Measurements from ENCODE around the gene FBXO24. TPM values are rescaled to one million over a fixed set of nuclear protein-coding genes. Genes with fewer than 3 reads are reported as not detected.

Gene FBXO24
- total and polyA plus RNA-seq, 8 donors, result 0.31 to 2.0 (median 0.81) TPM

DNA sequence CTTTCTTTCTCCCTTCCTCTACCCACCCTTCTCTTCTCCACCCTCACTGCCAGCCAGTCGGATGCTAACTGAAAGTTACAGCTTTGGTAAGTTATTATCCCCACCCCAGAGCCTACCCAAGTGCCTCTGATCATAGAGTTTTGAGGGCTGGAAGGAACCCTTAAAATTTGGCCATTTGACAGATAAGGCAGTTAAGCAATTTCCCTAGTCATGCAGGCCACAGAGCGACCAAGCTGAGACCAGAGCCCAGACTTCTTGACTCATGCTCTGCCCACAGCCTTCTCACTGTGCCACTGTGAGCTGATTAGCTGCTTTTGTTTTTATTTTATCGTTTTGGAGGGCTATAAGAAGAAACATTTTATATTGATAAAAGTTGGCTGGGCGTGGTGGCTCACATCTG, 29.6 kb upstream of the FBXO24 start:
- Histone ChIP-seq H3K27me3 (no peaks in the 10 kb centered on the region), H3K4me3 (no peak overlapping the region), H3K9me3 (no peaks in the 10 kb centered on the region), H3K27ac (no peak overlapping the region), H3K4me1 (peaks cover 0 to 5% (median 4%) of the 10 kb centered on the region in 3 donors), H3K36me3 (peaks cover 0 to 50% (median 0%) of the 10 kb centered on the region in 3 donors)
- DNase-seq (peak in 1 of 6 donors; percentile 13), FAIRE-seq (no peak), ATAC-seq (no peak)
- intact Hi-C loops (cut with DNase I), result no loop called here
- 63 to 67% methylated on average over 4 of the region's 4 CpGs for WGBS, 2 donors
- TF ChIP-seq, protein P1, sequence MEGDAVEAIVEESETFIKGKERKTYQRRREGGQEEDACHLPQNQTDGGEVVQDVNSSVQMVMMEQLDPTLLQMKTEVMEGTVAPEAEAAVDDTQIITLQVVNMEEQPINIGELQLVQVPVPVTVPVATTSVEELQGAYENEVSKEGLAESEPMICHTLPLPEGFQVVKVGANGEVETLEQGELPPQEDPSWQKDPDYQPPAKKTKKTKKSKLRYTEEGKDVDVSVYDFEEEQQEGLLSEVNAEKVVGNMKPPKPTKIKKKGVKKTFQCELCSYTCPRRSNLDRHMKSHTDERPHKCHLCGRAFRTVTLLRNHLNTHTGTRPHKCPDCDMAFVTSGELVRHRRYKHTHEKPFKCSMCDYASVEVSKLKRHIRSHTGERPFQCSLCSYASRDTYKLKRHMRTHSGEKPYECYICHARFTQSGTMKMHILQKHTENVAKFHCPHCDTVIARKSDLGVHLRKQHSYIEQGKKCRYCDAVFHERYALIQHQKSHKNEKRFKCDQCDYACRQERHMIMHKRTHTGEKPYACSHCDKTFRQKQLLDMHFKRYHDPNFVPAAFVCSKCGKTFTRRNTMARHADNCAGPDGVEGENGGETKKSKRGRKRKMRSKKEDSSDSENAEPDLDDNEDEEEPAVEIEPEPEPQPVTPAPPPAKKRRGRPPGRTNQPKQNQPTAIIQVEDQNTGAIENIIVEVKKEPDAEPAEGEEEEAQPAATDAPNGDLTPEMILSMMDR (IDR thresholded peaks at IDR 0.05), result no peak

DNA sequence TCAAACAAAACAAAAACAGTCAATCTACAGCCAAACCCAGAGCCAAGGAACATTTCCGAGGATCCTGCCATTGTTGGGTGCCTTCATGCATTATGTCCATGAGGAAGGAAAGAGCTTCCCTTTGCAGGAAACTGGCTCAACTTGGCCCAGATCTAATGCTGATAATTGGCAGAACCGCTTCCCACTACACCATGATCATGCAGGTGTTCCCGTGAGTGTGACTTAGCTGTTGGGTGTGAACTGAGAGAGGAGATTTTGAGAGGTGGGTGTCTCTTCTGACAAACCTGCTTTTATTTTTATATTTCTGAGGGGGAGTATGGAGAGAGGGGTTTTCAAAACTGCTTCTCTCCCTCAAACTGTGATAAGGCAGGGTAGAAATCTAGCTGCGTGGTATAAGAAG, 27.0 kb upstream of the FBXO24 start:
- WGBS, 2 donors, result 61 to 66% methylated on average over 4 of the region's 4 CpGs
- Histone ChIP-seq H3K4me1 (peaks cover 0 to 5% (median 4%) of the 10 kb centered on the region in 3 donors), H3K27ac (peak overlapping the region; percentile 0 to 57 (median 26)), H3K36me3 (peaks cover 0 to 32% (median 4%) of the 10 kb centered on the region in 3 donors), H3K27me3 (no peaks in the 10 kb centered on the region), H3K4me3 (no peak overlapping the region), H3K9me3 (no peaks in the 10 kb centered on the region)
- intact Hi-C loops (cut with DNase I), result no loop called here
- DNase-seq (no peak), FAIRE-seq (no peak), ATAC-seq (no peak)
- TF ChIP-seq, protein P1 (IDR thresholded peaks at IDR 0.05), result no peak

DNA sequence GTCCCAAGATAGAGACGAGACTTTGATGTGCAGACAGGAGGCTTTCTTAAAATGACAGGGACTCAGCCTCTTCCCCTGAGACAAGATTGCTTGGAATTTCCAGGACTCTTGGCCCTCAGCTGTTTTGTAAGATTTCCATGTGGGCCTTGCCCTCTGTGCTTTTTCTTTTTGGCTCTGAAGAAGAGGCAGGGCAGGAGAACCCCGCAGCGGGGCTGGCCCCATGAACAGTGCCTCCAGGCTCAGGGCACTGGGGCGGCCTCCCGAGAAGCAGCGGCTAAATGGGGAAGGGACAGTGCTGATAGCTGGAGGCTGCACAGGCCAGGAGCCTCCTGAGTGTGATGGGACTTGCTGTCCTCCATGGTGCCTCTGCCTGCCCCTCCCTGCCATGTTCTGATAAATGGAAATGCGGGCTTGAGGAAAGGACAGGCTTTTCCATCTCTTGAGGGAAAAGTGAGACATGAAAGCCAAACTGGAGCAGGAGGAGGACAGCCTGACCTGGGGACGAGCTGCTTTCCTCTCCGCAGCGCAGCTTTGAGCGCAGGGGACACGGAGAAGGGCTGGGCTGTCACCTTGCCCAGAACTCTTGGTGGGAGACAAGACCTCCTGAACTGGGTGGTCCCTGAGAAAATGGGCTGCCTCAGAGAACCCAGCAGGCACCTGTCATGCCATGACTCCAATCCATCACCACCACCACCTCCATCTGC, 24.5 kb upstream of the FBXO24 start:
- no peaks in the 10 kb centered on the region for H3K27me3 ChIP-seq
- TF ChIP-seq, protein P1 (IDR thresholded peaks at IDR 0.05), result no peak
- no peak overlapping the region for H3K4me3 ChIP-seq
- no peak for FAIRE-seq
- ATAC-seq, result no peak
- 93 to 95% methylated on average over 12 of the region's 12 CpGs for WGBS, 2 donors
- H3K9me3 ChIP-seq, result no peaks in the 10 kb centered on the region
- peak in 1 of 6 donors; percentile 52 for DNase-seq
- peaks cover 0 to 5% (median 4%) of the 10 kb centered on the region in 3 donors for H3K4me1 ChIP-seq
- no peak overlapping the region for H3K27ac ChIP-seq
- intact Hi-C loops (cut with DNase I), result loop anchor here in 2 of 3 donors (5.0 to 10.0 kb wide), 4 partner anchors 89 to 131 kb away; partner anchors contain the start of gene GIGYF1 (in 1 of the 2)
- peaks cover 0 to 11% (median 4%) of the 10 kb centered on the region in 3 donors for H3K36me3 ChIP-seq

DNA sequence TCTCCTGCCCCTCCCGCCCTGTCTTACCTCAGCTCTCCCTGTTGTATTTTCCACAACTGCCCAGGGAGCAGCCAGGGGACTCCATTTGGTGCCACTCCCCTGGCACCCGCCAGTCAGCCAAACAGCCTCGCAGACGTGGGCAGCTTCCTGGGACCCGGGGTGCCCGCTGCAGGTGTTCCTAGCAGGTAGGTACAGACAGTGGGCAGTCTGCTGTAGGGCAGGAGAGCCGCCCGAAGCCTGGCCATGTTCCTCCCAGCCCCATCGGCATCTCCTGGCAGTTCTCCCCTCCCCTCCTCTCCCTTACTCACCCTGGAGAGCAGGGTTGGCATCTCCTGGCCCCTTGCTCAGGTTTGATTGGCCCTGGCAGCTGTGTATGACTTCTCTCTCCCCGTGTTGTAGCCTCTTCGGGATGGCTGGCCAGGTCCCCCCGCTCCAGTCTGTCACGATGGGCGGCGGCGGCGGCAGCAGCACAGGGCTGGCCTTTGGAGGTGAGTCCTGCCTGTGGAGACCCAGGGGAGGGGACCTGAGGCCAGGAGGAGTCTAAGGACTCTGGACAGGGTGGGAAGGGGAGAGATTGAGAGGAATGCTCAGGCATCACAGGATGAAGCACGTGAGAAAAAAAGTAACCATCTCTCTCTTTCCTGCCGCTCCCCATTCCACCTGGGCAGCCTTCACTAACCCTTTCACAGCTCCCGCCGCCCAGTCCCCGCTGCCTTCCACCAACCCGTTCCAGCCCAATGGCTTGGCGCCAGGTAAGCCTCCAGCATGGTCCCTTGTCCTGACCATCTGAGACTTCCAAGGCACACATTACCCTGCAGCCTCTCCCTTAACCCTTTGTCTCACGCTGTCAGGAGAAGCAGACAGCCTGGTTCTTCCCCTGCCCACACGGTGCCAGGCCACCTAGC, 23.7 kb upstream of the FBXO24 start:
- Histone ChIP-seq H3K4me3 (no peak overlapping the region), H3K27me3 (no peaks in the 10 kb centered on the region), H3K9me3 (no peaks in the 10 kb centered on the region), H3K4me1 (peaks cover 2 to 11% (median 10%) of the 10 kb centered on the region in 3 donors), H3K36me3 (peaks cover 0 to 5% (median 4%) of the 10 kb centered on the region in 3 donors), H3K27ac (no peak overlapping the region)
- TF ChIP-seq, protein P1 (IDR thresholded peaks at IDR 0.05), result no peak
- no peak for FAIRE-seq
- 87 to 88% methylated on average over 26 of the region's 26 CpGs for WGBS, 2 donors
- ATAC-seq, result no peak
- intact Hi-C loops (cut with DNase I), result loop anchor here in 2 of 3 donors (5.0 to 10.0 kb wide), 4 partner anchors 90 to 130 kb away; partner anchors contain the start of gene GIGYF1 (in 1 of the 2)
- DNase-seq, result peak in 2 of 6 donors; percentile 52 to 80

Data from pancreas (tissue), 10 donors.